HG03432 (cell line): Measurements from ENCODE around the gene NRBP1.

Experiments used
- ATAC-seq: cut with Tn5 transposase; IDR thresholded peaks from one replicate; pipeline ENCODE4 v1.9.1; 2021; ENCODE audit warnings: mild to moderate bottlenecking, moderate library complexity; ENCODE audit not compliant: unreplicated experiment

The NRBP1 gene

GRCh38 chr2:27489498-27490397 lies 61.3 kb downstream of the NRBP1 start, which contains the start of gene IFT172:
Gene IFT172 (minus strand): TSS chr2:27489743. CDS start chr2:27489653, 90 bp downstream.
- ATAC-seq = peak; percentile 95
